Glomerular endothelial cell (primary cell): ENCODE data around the gene RACGAP1. TPM values are rescaled to one million over a fixed set of nuclear protein-coding genes. Genes with fewer than 3 reads are reported as not detected.

Source experiments
- DNase-seq: peaks from one replicate; pipeline ENCODE4 v3.0.0-alpha.2; 2011; ENCODE audit warnings: low read depth, low spot score; ENCODE audit errors: extremely low read depth
- total RNA-seq: library from RNA; depleted of rRNA; stranded (reverse); fragments of >200 nt; gene quantifications from 2 replicates; pipeline ENCODE4 v1.2.3, GENCODE V29; 2015

RACGAP1 gene
- total RNA-seq, 1 donor from 2014 or later, result 15.7 TPM

GRCh38 chr12:49971141-49971540 is 54.2 kb downstream of the RACGAP1 start:
- no peak for DNase-seq

- DNase-seq, result no peak
Observed at GRCh38 chr12:49970658-49971057, 54.6 kb downstream of the RACGAP1 start.

GRCh38 chr12:49969651-49970429 is 55.5 kb downstream of the RACGAP1 start:
- no peak for DNase-seq

- DNase-seq, result no peak
Observed at GRCh38 chr12:49969027-49969426, 56.3 kb downstream of the RACGAP1 start.

GRCh38 chr12:49968471-49968870 is 56.8 kb downstream of the RACGAP1 start:
- no peak for DNase-seq

- no peak for DNase-seq
Observed at GRCh38 chr12:49967777-49968250, 57.5 kb downstream of the RACGAP1 start.

GRCh38 chr12:49967042-49967776 is 58.1 kb downstream of the RACGAP1 start:
- no peak for DNase-seq

GRCh38 chr12:49966511-49967041 is 58.7 kb downstream of the RACGAP1 start:
- DNase-seq, result no peak

GRCh38 chr12:49965836-49966235 is 59.5 kb downstream of the RACGAP1 start:
- DNase-seq, result no peak

GRCh38 chr12:49964849-49965624 is 60.3 kb downstream of the RACGAP1 start:
- DNase-seq, result no peak

- no peak for DNase-seq
Observed at GRCh38 chr12:49963976-49964815, 61.1 kb downstream of the RACGAP1 start.

- DNase-seq, result no peak
Observed at GRCh38 chr12:49962861-49963765, 62.2 kb downstream of the RACGAP1 start.

- no peak for DNase-seq
Observed at GRCh38 chr12:49961993-49962764, 63.1 kb downstream of the RACGAP1 start.

GRCh38 chr12:49961111-49961922 is 64.0 kb downstream of the RACGAP1 start, which contains the start of gene AQP5:
TSS of gene AQP5 (plus strand) at chr12:49961872. CDS start at chr12:49962018, 146 bp downstream.
- no peak for DNase-seq

- DNase-seq, result no peak
Observed at GRCh38 chr12:49960474-49961110, 64.7 kb downstream of the RACGAP1 start.

GRCh38 chr12:49959685-49960473 is 65.4 kb downstream of the RACGAP1 start:
- DNase-seq, result peak; percentile 68
